Type B pancreatic cell (in vitro differentiated cells): ENCODE measurements around the gene SLC10A1. TPM values are rescaled to one million over a fixed set of nuclear protein-coding genes. Genes with fewer than 3 reads are reported as not detected.

ENCODE experiments used
- DNase-seq: peaks from one replicate; pipeline ENCODE4 v3.0.0; 2021; ENCODE audit warnings: mixed read lengths; ENCODE audit not compliant: unreplicated experiment; ENCODE audit errors: extremely low spot score
- H3K27ac Mint-ChIP-seq: 2 replicates; pipeline ENCODE4 v1.8.0; 2021; ENCODE audit warnings: mild to moderate bottlenecking, mixed read lengths
- H3K27me3 Mint-ChIP-seq: 2 replicates; pipeline ENCODE4 v1.8.0; 2021; ENCODE audit warnings: mixed read lengths
- H3K36me3 Mint-ChIP-seq: 2 replicates; pipeline ENCODE4 v1.8.0; 2021; ENCODE audit warnings: mixed read lengths
- H3K4me1 Mint-ChIP-seq: one replicate; pipeline ENCODE4 v1.8.0; 2021; ENCODE audit warnings: mixed read lengths; ENCODE audit not compliant: unreplicated experiment
- H3K4me3 Mint-ChIP-seq: 2 replicates; pipeline ENCODE4 v1.8.0; 2021; ENCODE audit warnings: mild to moderate bottlenecking, mixed read lengths
- H3K9me3 Mint-ChIP-seq: 2 replicates; pipeline ENCODE4 v1.8.0; 2021; ENCODE audit warnings: mixed read lengths
- total RNA-seq: library from RNA; stranded (reverse); gene quantifications from 2 replicates; pipeline ENCODE4 v1.2.1, GENCODE V29; 2021; ENCODE audit warnings: low replicate concordance
- TF ChIP-seq, protein P1 (sequence below): fragments of 200-600 bp; sonication (generic); conservative IDR thresholded peaks from 2 replicates; pipeline ENCODE4 v1.5.0; 2021; ENCODE audit warnings: antibody characterized with exemption, mild to moderate bottlenecking

SLC10A1 gene
- total RNA-seq, 1 donor from 2014 or later = not detected

- Mint-ChIP-seq H3K27me3 (no peaks in the 10 kb centered on the region), H3K4me3 (no peak overlapping the region), H3K4me1 (no peaks in the 10 kb centered on the region), H3K36me3 (peaks cover 11% of the 10 kb centered on the region), H3K9me3 (no peaks in the 10 kb centered on the region), H3K27ac (no peak overlapping the region)
- no peak for DNase-seq
- TF ChIP-seq, protein P1, sequence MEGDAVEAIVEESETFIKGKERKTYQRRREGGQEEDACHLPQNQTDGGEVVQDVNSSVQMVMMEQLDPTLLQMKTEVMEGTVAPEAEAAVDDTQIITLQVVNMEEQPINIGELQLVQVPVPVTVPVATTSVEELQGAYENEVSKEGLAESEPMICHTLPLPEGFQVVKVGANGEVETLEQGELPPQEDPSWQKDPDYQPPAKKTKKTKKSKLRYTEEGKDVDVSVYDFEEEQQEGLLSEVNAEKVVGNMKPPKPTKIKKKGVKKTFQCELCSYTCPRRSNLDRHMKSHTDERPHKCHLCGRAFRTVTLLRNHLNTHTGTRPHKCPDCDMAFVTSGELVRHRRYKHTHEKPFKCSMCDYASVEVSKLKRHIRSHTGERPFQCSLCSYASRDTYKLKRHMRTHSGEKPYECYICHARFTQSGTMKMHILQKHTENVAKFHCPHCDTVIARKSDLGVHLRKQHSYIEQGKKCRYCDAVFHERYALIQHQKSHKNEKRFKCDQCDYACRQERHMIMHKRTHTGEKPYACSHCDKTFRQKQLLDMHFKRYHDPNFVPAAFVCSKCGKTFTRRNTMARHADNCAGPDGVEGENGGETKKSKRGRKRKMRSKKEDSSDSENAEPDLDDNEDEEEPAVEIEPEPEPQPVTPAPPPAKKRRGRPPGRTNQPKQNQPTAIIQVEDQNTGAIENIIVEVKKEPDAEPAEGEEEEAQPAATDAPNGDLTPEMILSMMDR = no peak
Observed at GRCh38 chr14:69784942-69785341, 12.1 kb downstream of the SLC10A1 start.

- Mint-ChIP-seq H3K36me3 (peaks cover 24% of the 10 kb centered on the region), H3K4me3 (no peak overlapping the region), H3K9me3 (no peaks in the 10 kb centered on the region), H3K4me1 (no peaks in the 10 kb centered on the region), H3K27me3 (no peaks in the 10 kb centered on the region), H3K27ac (no peak overlapping the region)
- TF ChIP-seq, protein P1 = no peak
- no peak for DNase-seq
Observed at GRCh38 chr14:69780952-69781351, 16.1 kb downstream of the SLC10A1 start.

DNA sequence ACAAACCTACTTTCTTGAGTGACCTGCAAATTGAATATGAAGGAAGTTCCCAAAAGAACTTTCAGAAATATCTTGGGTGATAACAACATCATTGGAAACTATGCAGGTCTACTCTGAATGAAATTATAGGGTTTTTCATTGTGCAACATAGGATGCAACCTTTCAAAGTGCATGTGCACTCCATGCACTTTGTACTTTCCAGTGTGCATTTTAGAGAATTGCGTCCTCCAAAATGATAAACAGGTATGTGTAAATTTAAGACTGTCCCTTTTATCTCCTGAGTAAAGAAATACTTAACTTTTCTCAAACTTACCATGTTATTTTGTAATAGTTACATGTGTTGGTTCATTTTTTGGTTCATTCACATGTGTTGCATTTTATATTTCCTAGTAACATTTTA lies 16.9 kb downstream of the SLC10A1 start:
- H3K36me3 Mint-ChIP-seq = peaks cover 30% of the 10 kb centered on the region
- H3K4me1 Mint-ChIP-seq = no peaks in the 10 kb centered on the region
- no peaks in the 10 kb centered on the region for H3K27me3 Mint-ChIP-seq
- DNase-seq = no peak
- H3K4me3 Mint-ChIP-seq = no peak overlapping the region
- TF ChIP-seq, protein P1 = no peak
- H3K9me3 Mint-ChIP-seq = no peaks in the 10 kb centered on the region
- H3K27ac Mint-ChIP-seq = no peak overlapping the region

GRCh38 chr14:69779088-69779487 lies 18.0 kb downstream of the SLC10A1 start:
- Mint-ChIP-seq H3K27ac (no peak overlapping the region), H3K4me1 (no peaks in the 10 kb centered on the region), H3K36me3 (peaks cover 37% of the 10 kb centered on the region), H3K4me3 (no peak overlapping the region), H3K27me3 (no peaks in the 10 kb centered on the region), H3K9me3 (no peaks in the 10 kb centered on the region)
- no peak for DNase-seq
- TF ChIP-seq, protein P1 = no peak

GRCh38 chr14:69776875-69777453 lies 20.1 kb downstream of the SLC10A1 start:
- H3K4me3 Mint-ChIP-seq = no peak overlapping the region
- no peaks in the 10 kb centered on the region for H3K9me3 Mint-ChIP-seq
- no peak for DNase-seq
- no peaks in the 10 kb centered on the region for H3K4me1 Mint-ChIP-seq
- H3K27me3 Mint-ChIP-seq = no peaks in the 10 kb centered on the region
- TF ChIP-seq, protein P1 = no peak
- H3K27ac Mint-ChIP-seq = no peak overlapping the region
- peaks cover 58% of the 10 kb centered on the region for H3K36me3 Mint-ChIP-seq

DNA sequence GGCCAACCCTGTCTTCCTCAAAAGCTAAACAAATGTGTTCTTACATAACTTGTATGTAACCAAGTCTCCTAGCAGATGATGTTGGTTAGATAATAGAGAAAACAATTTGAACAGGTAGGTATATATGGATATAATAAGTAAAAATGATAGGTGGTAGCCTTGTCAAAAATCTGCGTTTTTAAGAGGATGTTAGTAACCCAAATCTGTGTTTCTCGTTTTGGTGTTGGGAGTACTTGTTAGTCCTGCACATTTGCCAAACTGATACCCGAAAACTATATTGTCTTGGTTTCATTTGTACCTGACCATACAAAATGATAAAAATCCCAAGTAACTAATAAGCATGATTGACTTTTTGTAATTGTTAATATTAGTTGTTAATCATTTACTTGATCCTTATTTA lies 22.0 kb downstream of the SLC10A1 start:
- no peak for DNase-seq
- no peaks in the 10 kb centered on the region for H3K4me1 Mint-ChIP-seq
- peak overlapping the region; percentile 41 for H3K4me3 Mint-ChIP-seq
- peak overlapping the region; percentile 43 for H3K27ac Mint-ChIP-seq
- H3K9me3 Mint-ChIP-seq = no peaks in the 10 kb centered on the region
- no peaks in the 10 kb centered on the region for H3K27me3 Mint-ChIP-seq
- TF ChIP-seq, protein P1 = no peak
- peaks cover 63% of the 10 kb centered on the region for H3K36me3 Mint-ChIP-seq
